Measurements from ENCODE around the gene PSMD5.

GRCh38 chr9:120888626-120889025 is 45.9 kb upstream of the PSMD5 start:
- TF ChIP-seq CTCF (IDR thresholded peaks at IDR 0.05; ENCODE audit: insufficient read depth, low read length, poor library complexity, severe bottlenecking), result no peak
- TF ChIP-seq EZH2phosphoT487 (conservative IDR thresholded peaks at IDR 0.05; ENCODE audit: low read length), result no peak

All from SU-DHL-6 (cell line).